Measurements from ENCODE around the gene UNC13A. TPM values are rescaled to one million over a fixed set of nuclear protein-coding genes. Genes with fewer than 3 reads are reported as not detected.

Gene UNC13A
- total and polyA plus RNA-seq, 12 donors: 0.57 to 9.7 (median 1.8) TPM

DNA sequence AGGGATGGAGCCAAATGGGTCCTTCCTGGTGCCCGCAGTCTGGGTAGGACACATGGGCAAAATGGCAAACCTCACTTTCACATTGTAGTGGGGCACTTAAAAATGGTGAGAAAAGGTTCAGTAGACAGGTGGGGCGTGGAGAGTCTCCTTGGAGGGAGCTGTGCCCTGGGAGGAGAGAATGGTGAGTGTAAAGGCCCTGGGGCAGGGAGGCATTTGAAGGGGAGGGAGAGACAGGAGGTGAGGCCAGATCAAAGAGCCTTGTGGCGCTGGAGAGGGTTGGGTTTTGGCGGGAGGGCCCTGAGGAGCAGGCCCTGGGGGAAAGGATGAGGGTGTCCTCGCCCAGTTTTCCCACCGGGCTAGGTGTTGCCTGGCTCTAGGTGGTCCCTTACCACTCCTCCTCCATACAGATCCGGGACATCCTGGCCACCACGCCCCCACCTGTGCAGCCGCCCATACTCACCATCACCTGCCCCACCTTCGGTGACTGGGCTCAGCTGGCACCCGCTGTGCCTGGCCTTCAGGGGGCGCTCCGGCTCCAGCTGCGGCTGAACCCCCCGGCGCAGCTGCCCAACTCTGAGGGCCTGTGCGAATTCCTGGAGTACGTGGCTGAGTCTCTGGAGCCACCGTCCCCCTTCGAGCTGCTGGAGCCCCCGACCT lies 37.4 kb upstream of the UNC13A start:
- Histone ChIP-seq H3K27ac (no peak overlapping the region), H3K36me3 (replicated peaks in 1 of 2) (peaks cover 0 to 76% of the 10 kb centered on the region in 2 donors), H3K9me3 (replicated peaks in 1 of 3) (no peaks in the 10 kb centered on the region), H3K4me3 (no peak overlapping the region), H3K4me1 (replicated peaks in 1 of 2) (peaks cover 10 to 11% of the 10 kb centered on the region in 2 donors), H3K27me3 (no peaks in the 10 kb centered on the region)
- intact Hi-C loops (cut with DNase I): no loop called here
- TF ChIP-seq POLR2A (IDR thresholded peaks at IDR 0.05): no peak
- TF ChIP-seq, protein P1, sequence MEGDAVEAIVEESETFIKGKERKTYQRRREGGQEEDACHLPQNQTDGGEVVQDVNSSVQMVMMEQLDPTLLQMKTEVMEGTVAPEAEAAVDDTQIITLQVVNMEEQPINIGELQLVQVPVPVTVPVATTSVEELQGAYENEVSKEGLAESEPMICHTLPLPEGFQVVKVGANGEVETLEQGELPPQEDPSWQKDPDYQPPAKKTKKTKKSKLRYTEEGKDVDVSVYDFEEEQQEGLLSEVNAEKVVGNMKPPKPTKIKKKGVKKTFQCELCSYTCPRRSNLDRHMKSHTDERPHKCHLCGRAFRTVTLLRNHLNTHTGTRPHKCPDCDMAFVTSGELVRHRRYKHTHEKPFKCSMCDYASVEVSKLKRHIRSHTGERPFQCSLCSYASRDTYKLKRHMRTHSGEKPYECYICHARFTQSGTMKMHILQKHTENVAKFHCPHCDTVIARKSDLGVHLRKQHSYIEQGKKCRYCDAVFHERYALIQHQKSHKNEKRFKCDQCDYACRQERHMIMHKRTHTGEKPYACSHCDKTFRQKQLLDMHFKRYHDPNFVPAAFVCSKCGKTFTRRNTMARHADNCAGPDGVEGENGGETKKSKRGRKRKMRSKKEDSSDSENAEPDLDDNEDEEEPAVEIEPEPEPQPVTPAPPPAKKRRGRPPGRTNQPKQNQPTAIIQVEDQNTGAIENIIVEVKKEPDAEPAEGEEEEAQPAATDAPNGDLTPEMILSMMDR (IDR thresholded peaks at IDR 0.05): peak in 1 of 6 experiments; percentile 12
- 89 to 95% (median 91%) methylated on average over 8 to 21 of the region's 21 CpGs for WGBS, 4 donors
- no peak for DNase-seq

DNA sequence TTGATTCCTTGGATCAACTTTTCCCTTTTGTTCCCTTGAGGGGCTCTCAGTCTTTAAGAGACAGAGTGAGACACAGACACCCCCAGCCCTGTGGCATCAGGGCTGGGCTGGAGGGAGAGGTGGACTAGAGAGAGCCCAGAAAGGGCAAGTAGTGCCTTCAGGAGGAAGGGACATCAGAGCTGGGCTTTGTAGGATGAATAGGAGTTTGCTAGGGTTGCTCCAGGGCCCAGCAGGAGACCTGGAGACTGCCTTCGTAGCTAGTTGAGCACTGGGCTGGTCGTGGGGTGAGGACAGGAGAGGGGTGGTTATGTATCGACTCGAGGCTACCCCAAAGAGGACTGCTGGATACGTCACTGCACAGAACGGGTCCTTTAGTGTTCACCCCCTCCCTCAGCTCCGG lies 36.5 kb upstream of the UNC13A start:
- Histone ChIP-seq H3K4me3 (no peak overlapping the region), H3K9me3 (replicated peaks in 1 of 3) (no peaks in the 10 kb centered on the region), H3K4me1 (replicated peaks in 1 of 2) (peaks cover 17 to 19% of the 10 kb centered on the region in 2 donors), H3K36me3 (replicated peaks in 1 of 2) (peaks cover 0 to 67% of the 10 kb centered on the region in 2 donors), H3K27me3 (no peaks in the 10 kb centered on the region), H3K27ac (no peak overlapping the region)
- DNase-seq: no peak
- intact Hi-C loops (cut with DNase I): no loop called here
- WGBS, 4 donors: 93 to 100% (median 98%) methylated on average over 7 of the region's 7 CpGs
- TF ChIP-seq, protein P1 (IDR thresholded peaks at IDR 0.05): no peak
- TF ChIP-seq POLR2A (IDR thresholded peaks at IDR 0.05): no peak

DNA sequence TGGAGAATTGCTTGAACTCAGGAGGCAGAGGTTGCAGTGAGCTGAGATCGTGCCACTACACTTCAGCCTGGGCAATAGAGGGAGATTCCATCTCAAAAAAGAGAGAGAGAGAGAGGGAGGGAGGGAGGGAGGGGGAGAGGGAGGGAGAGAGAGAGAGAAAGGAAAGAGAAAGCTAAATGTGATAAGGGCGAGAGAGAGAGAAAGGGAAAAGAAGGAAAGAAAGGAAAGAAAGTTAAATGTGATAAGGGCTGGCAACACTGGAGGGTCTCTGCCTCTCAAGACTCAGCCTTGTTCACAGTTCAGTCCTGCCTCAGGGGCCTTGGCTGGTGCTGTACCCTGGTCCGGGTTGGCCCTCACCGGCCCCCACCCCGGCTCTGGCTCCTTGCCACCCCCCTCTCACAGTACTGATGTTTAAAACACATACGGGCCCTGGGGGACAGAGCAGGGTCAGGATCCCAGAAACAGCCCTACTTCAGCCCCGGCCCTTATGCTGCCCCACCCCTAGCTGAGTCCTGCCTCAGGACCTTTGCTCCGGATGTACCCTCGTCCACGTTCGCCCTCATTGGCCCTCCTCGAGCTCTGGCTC lies 34.6 kb upstream of the UNC13A start:
- H3K4me1 ChIP-seq (replicated peaks in 1 of 2): peaks cover 19 to 22% of the 10 kb centered on the region in 2 donors
- peaks cover 0 to 48% of the 10 kb centered on the region in 2 donors for H3K36me3 ChIP-seq (replicated peaks in 1 of 2)
- no peaks in the 10 kb centered on the region for H3K9me3 ChIP-seq (replicated peaks in 1 of 3)
- no peaks in the 10 kb centered on the region for H3K27me3 ChIP-seq
- no peak for DNase-seq
- H3K27ac ChIP-seq: peak overlapping the region in 1 of 5 donors; percentile 81
- TF ChIP-seq, protein P1 (IDR thresholded peaks at IDR 0.05): no peak
- TF ChIP-seq POLR2A (IDR thresholded peaks at IDR 0.05): no peak
- intact Hi-C loops (cut with DNase I): no loop called here
- 80 to 85% (median 83%) methylated on average over 12 of the region's 12 CpGs for WGBS, 4 donors
- no peak overlapping the region for H3K4me3 ChIP-seq

DNA sequence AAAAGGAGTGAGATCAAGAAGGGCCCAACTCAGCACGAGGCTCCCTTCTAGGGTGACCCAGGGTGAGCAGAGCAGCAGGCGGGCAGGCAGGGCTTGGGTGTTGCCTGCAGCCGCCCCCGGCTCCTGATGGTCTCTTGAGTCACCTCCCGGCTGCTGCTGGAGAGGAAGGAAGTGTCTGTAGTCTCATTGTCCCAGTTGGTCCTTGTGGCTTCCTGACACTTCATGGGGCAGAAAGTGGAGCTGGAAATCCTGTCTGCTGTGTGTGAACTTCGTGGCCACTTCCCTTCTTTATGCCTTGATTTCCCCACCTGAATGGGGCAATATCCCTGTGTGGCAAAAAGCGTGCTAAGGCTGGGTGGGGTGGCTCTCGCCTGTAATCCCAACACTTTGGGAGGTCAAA lies 33.7 kb upstream of the UNC13A start:
- TF ChIP-seq POLR2A (IDR thresholded peaks at IDR 0.05): peak in 1 of 2 donors; percentile 7
- TF ChIP-seq, protein P1 (IDR thresholded peaks at IDR 0.05): no peak
- Histone ChIP-seq H3K4me1 (replicated peaks in 1 of 2) (peaks cover 22 to 27% of the 10 kb centered on the region in 2 donors), H3K36me3 (replicated peaks in 1 of 2) (peaks cover 0 to 39% of the 10 kb centered on the region in 2 donors), H3K27me3 (no peaks in the 10 kb centered on the region), H3K27ac (peak overlapping the region in 3 of 5 donors; percentile 43 to 93 (median 57)), H3K4me3 (peak overlapping the region in 1 of 4 donors; percentile 90), H3K9me3 (replicated peaks in 1 of 3) (no peaks in the 10 kb centered on the region)
- intact Hi-C loops (cut with DNase I): no loop called here
- 42 to 75% (median 51%) methylated on average over 2 to 8 of the region's 8 CpGs for WGBS, 4 donors
- peak in 6 of 7 donors; percentile 37 to 77 (median 64) for DNase-seq

Data from adrenal gland (tissue), 12 donors.